Neuronal stem cell (in vitro differentiated cells): Measurements from ENCODE around the gene RAD51B.
"Not testable (repeated sequence)": the region's sequence is repeated elsewhere in the genome, so short reads cannot be mapped to it uniquely, and the experiment has no call there.

ENCODE experiments used
- DNase-seq: peaks from one replicate; pipeline ENCODE4 v3.0.0-alpha.2; 2013; ENCODE audit warnings: low spot score
- H2AFZ ChIP-seq: one replicate; pipeline ENCODE4 v1.6.1; 2013; ENCODE audit warnings: mild to moderate bottlenecking, low read length, inconsistent platforms
- H2AK5ac ChIP-seq: 2 replicates; pipeline ENCODE4 v1.6.1; 2013; ENCODE audit warnings: low read depth, mild to moderate bottlenecking, inconsistent platforms, low read length, moderate library complexity, mixed read lengths
- H2BK120ac ChIP-seq: 2 replicates; pipeline ENCODE4 v1.6.1; 2013; ENCODE audit warnings: low read depth, mild to moderate bottlenecking, inconsistent platforms, low read length, moderate library complexity, mixed read lengths
- H2BK12ac ChIP-seq: one replicate; pipeline ENCODE4 v1.6.1; 2013; ENCODE audit warnings: low read length, inconsistent platforms
- H2BK15ac ChIP-seq: 2 replicates; pipeline ENCODE4 v1.6.1; 2013; ENCODE audit warnings: mild to moderate bottlenecking, low read length, inconsistent platforms, mixed read lengths
- H2BK5ac ChIP-seq: one replicate; pipeline ENCODE4 v1.6.1; 2013; ENCODE audit warnings: inconsistent platforms, mild to moderate bottlenecking, low read length, moderate library complexity
- H3K14ac ChIP-seq: one replicate; pipeline ENCODE4 v1.6.1; 2013; ENCODE audit warnings: low read length, inconsistent platforms
- H3K18ac ChIP-seq: 2 replicates; pipeline ENCODE4 v1.6.1; 2013; ENCODE audit warnings: low read length, inconsistent platforms
- H3K23ac ChIP-seq: 2 replicates; pipeline ENCODE4 v1.6.1; 2013; ENCODE audit warnings: low read depth, mild to moderate bottlenecking, mixed read lengths, low read length, inconsistent platforms; ENCODE audit not compliant: poor library complexity
- H3K27ac ChIP-seq: replicated peaks from 3 replicates; pipeline ENCODE4 v1.5.1; 2013; ENCODE audit warnings: low read length, inconsistent platforms
- H3K27me3 ChIP-seq, 3 experiments: 2 replicates each; pipeline ENCODE4 v1.6.1; 2013; ENCODE audit warnings: low read length in 3 of 3, mild to moderate bottlenecking in 2 of 3, inconsistent platforms in 1 of 3, low read depth in 1 of 3, mixed read lengths in 1 of 3, moderate library complexity in 1 of 3; ENCODE audit not compliant: control insufficient read depth in 3 of 3, insufficient read depth in 3 of 3
- H3K36me3 ChIP-seq, 2 donors: replicated peaks in 1 of 2; 2 replicates each; pipeline ENCODE4 v1.6.1; 2013; ENCODE audit warnings: low read length in 2 of 2; ENCODE audit not compliant: control insufficient read depth in 2 of 2, insufficient read depth in 2 of 2
- H3K4ac ChIP-seq: 2 replicates; pipeline ENCODE4 v1.6.1; 2013; ENCODE audit warnings: inconsistent platforms, mild to moderate bottlenecking, low read length, moderate library complexity
- H3K4me1 ChIP-seq, 2 donors: 1 replicate in 1 of 2; 2 replicates in 1 of 2; pipeline ENCODE4 v1.6.1; 2013; ENCODE audit warnings: low read length in 2 of 2, low read depth in 1 of 2; ENCODE audit not compliant: control insufficient read depth in 2 of 2, insufficient read depth in 1 of 2
- H3K4me2 ChIP-seq: one replicate; pipeline ENCODE4 v1.6.1; 2013; ENCODE audit warnings: mild to moderate bottlenecking, low read length, inconsistent platforms; ENCODE audit not compliant: insufficient read depth, poor library complexity, severe bottlenecking
- H3K4me3 ChIP-seq, 2 donors: 2 replicates each; pipeline ENCODE4 v1.5.1; 2013; ENCODE audit warnings: low read length in 2 of 2, mild to moderate bottlenecking in 2 of 2, inconsistent platforms in 1 of 2, moderate library complexity in 1 of 2
- H3K79me1 ChIP-seq: one replicate; pipeline ENCODE4 v1.6.1; 2013; ENCODE audit warnings: low read depth, mild to moderate bottlenecking, inconsistent platforms, low read length, moderate library complexity
- H3K9ac ChIP-seq: one replicate; pipeline ENCODE4 v1.6.1; 2013; ENCODE audit warnings: mild to moderate bottlenecking, low read depth, low read length, inconsistent platforms; ENCODE audit not compliant: poor library complexity
- H3K9me3 ChIP-seq, 2 donors: replicated peaks in 1 of 2; 2 replicates each; pipeline versions ENCODE3 to v1.6.1; 2013; ENCODE audit warnings: low read length in 2 of 2, mild to moderate bottlenecking in 2 of 2, inconsistent platforms in 1 of 2, low read depth in 1 of 2, mixed read lengths in 1 of 2, moderate library complexity in 1 of 2; ENCODE audit not compliant: control insufficient read depth in 2 of 2, insufficient read depth in 1 of 2
- H4K8ac ChIP-seq: one replicate; pipeline ENCODE4 v1.6.1; 2013; ENCODE audit warnings: low read depth, mild to moderate bottlenecking, inconsistent platforms, low read length, moderate library complexity
- H4K91ac ChIP-seq: one replicate; pipeline ENCODE4 v1.6.1; 2013; ENCODE audit warnings: low read length, low read depth, mild to moderate bottlenecking, inconsistent platforms; ENCODE audit not compliant: poor library complexity
- WGBS, 2 donors: extraction: QIAGEN DNeasy Blood & Tissue Kit; methylation state at CpG; one replicate each; pipeline ENCODE4 v1.1.7; 2013; ENCODE audit warnings: missing lambda C conversion rate in 2 of 2, mixed read lengths in 1 of 2; ENCODE audit not compliant: insufficient read length in 2 of 2, insufficient replicate concordance in 1 of 2; ENCODE audit errors: extremely low coverage in 2 of 2; 5-methylcytosine and 5-hydroxymethylcytosine counted together

The RAD51B gene

DNA sequence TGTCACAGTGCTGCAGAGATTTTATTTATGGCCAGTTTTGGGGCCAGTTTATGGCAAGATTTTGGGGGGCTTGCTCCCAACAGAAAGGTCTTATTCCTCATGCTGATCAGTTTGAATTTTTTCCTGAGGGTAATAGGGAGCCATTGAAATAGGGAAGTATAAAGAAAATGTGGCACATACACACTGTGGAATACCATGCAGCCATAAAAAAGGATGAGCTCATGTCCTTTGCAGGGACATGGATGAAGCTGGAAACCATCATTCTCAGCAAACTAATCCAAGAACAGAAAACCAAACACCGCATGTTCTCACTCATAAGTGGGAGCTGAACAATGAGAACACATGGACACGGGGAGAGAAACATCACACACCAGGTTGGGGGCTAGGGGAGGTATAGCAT lies 483.4 kb downstream of the RAD51B start:
- not testable (repeated sequence) for H2BK120ac ChIP-seq, H3K27me3 ChIP-seq, H2BK12ac ChIP-seq, H2BK15ac ChIP-seq, H4K8ac ChIP-seq, H3K4ac ChIP-seq, H2BK5ac ChIP-seq, H3K27ac ChIP-seq, H3K23ac ChIP-seq, H3K4me3 ChIP-seq, DNase-seq, H3K14ac ChIP-seq, H3K79me1 ChIP-seq, H3K4me2 ChIP-seq, H4K91ac ChIP-seq, H3K18ac ChIP-seq, H2AFZ ChIP-seq, H3K9ac ChIP-seq, H3K36me3 ChIP-seq, H3K4me1 ChIP-seq, H2AK5ac ChIP-seq
- H3K9me3 ChIP-seq: peaks cover 5 to 18% of the 10 kb centered on the region in 2 donors
- no CpG with 5 or more reads among the region's 2 CpGs for WGBS, 2 donors

DNA sequence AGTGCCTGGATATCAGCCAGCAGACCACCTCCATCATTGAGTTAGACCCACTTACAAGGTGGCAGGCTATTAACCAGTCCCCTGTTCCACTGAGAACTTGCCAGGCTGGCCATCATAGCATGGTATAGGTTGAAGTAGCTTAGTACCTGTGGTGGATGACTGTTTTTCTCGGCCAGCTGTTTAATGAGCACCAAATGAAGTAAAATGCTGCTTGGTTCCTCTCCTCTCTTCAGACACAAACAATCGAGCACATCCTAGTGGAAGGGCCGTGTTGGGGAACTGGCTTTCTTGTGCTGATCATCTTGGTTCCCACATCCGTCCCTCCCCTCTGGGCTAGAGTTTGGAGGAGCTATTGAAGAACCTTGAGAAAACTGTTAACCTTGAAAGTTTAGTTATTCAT lies 486.2 kb downstream of the RAD51B start:
- Histone ChIP-seq H4K8ac (no peak overlapping the region), H3K9ac (no peak overlapping the region), H2AFZ (no peak overlapping the region), H4K91ac (no peak overlapping the region), H3K4ac (no peak overlapping the region), H3K27ac (no peak overlapping the region), H2BK5ac (no peak overlapping the region), H2BK120ac (no peak overlapping the region), H3K14ac (no peak overlapping the region), H3K4me3 (no peak overlapping the region), H3K18ac (no peak overlapping the region), H3K27me3 (no peaks in the 10 kb centered on the region), H3K36me3 (no peaks in the 10 kb centered on the region), H2BK15ac (no peak overlapping the region), H3K4me1 (peaks cover 0 to 3% of the 10 kb centered on the region in 2 donors), H2AK5ac (no peak overlapping the region), H3K4me2 (no peak overlapping the region), H2BK12ac (no peak overlapping the region), H3K9me3 (peaks cover 2 to 7% of the 10 kb centered on the region in 2 donors), H3K23ac (no peak overlapping the region), H3K79me1 (no peaks in the 10 kb centered on the region)
- no CpG with 5 or more reads among the region's 4 CpGs for WGBS, 2 donors
- no peak for DNase-seq

DNA sequence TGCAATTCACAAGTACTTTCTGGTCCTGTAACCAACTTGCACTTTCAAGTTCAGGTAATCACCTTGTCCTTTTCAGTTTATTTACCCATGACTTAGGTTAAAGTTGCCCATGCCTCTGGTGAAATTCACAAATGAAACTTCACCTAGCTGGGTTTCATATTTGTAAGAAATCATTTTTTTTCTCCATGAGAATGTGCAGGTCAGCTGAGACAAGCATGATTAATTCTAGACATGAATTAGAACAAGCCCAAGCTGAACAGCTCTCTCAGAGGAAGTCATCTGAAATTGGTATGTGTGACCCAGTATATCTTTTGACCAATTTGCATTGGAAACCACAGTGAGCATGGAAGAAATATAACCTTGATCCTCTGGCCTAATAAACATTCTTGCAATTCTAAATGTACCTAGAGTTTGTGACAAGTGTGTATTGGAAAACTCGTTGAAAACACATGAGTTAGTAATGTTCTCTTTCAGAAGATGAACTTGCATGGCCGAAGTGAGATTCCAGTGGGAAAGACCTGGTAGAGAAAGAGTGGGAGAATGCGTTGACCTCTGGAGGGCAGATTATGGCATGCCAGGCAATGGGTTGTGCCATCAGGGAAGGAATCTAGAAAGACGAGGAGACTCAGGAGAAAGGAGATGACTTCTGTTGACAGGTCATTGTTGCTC lies 486.8 kb downstream of the RAD51B start:
- no CpG with 5 or more reads among the region's 4 CpGs for WGBS, 2 donors

DNA sequence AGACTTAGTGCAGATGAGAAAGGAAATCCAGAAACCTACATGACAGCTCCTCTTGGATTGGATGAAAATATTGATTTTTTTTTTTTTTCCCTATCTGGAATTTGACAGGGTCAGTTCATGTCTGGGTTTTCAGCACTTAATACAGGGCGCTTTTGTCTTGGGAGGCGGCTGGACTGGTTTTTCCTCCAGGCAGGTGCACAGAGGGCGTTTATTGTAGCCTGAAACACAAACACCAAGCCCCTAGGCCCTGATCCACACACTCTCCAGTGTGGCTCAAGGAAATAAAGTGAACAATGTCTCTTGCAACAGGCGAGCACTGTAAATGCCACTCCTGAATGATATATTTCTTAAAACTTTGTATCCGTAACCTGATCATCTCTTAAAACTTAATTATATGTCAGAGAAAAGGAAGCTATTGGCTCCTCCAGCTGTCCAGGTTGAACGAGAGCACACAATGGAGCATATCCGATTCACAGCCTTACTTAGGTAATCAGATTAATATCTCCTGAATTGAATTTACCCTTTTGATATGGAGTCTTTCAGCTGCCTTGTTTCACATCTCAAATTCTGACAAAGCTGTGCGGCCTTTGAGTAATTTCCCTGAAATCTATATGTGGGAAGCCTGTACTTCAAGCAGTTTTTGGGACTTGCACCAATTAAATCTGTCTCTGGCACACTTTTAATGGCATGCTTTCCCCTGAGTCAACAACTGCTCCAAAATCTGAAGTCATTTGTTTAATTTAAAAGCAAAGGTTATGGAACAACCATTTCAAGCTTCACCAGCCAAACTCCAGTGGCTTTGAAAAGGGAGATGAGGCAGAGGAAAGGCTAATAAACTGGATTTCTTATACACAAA lies 487.6 kb downstream of the RAD51B start:
- H2BK5ac ChIP-seq: no peak overlapping the region
- no peak overlapping the region for H2BK15ac ChIP-seq
- H3K27ac ChIP-seq: no peak overlapping the region
- no peak overlapping the region for H2BK12ac ChIP-seq
- H3K18ac ChIP-seq: no peak overlapping the region
- H3K23ac ChIP-seq: no peak overlapping the region
- no peak overlapping the region for H3K4me3 ChIP-seq
- WGBS, 2 donors: no CpG with 5 or more reads among the region's 8 CpGs
- peaks cover 0 to under 1% (median 0%) of the 10 kb centered on the region in 3 experiments for H3K27me3 ChIP-seq
- peaks cover 1 to 3% of the 10 kb centered on the region in 2 donors for H3K4me1 ChIP-seq
- H4K91ac ChIP-seq: no peak overlapping the region
- peaks cover under 1 to 2% of the 10 kb centered on the region in 2 donors for H3K9me3 ChIP-seq
- H2AFZ ChIP-seq: no peak overlapping the region
- H2AK5ac ChIP-seq: no peak overlapping the region
- no peaks in the 10 kb centered on the region for H3K79me1 ChIP-seq
- no peak overlapping the region for H3K9ac ChIP-seq
- no peaks in the 10 kb centered on the region for H3K36me3 ChIP-seq
- H3K4ac ChIP-seq: no peak overlapping the region
- H2BK120ac ChIP-seq: no peak overlapping the region
- H4K8ac ChIP-seq: no peak overlapping the region
- H3K14ac ChIP-seq: no peak overlapping the region
- no peak for DNase-seq
- no peak overlapping the region for H3K4me2 ChIP-seq

More for the DNA sequence above, 486.8 kb downstream of the RAD51B start:
- H4K8ac ChIP-seq: no peak overlapping the region
- H3K4me2 ChIP-seq: no peak overlapping the region
- no peak for DNase-seq
- no peak overlapping the region for H3K9ac ChIP-seq
- H3K23ac ChIP-seq: no peak overlapping the region
- H3K27ac ChIP-seq: no peak overlapping the region
- no peaks in the 10 kb centered on the region for H3K36me3 ChIP-seq
- no peak overlapping the region for H3K18ac ChIP-seq
- H2BK5ac ChIP-seq: no peak overlapping the region
- H3K27me3 ChIP-seq: no peaks in the 10 kb centered on the region
- no peak overlapping the region for H3K4ac ChIP-seq
- H3K79me1 ChIP-seq: no peaks in the 10 kb centered on the region
- H2BK12ac ChIP-seq: no peak overlapping the region
- no peak overlapping the region for H2BK15ac ChIP-seq
- H4K91ac ChIP-seq: no peak overlapping the region
- no peak overlapping the region for H2AK5ac ChIP-seq
- H3K4me3 ChIP-seq: no peak overlapping the region
- no peak overlapping the region for H3K14ac ChIP-seq
- peaks cover 0 to 3% of the 10 kb centered on the region in 2 donors for H3K4me1 ChIP-seq
- no peak overlapping the region for H2AFZ ChIP-seq
- peaks cover 2 to 7% of the 10 kb centered on the region in 2 donors for H3K9me3 ChIP-seq
- no peak overlapping the region for H2BK120ac ChIP-seq
